DOHH2 (cell line): ENCODE data around the gene SERAC1.

ENCODE experiments used
- CTCF ChIP-seq: fragments of 200-600 bp; sonication (generic); IDR thresholded peaks from one replicate; pipeline ENCODE4 v1.5.1; 2014; ENCODE audit warnings: antibody characterized with exemption, mild to moderate bottlenecking, low read depth, low read length; ENCODE audit not compliant: poor library complexity, severe bottlenecking
- EZH2phosphoT487 ChIP-seq: fragments of 200-600 bp; sonication (generic); IDR thresholded peaks from 2 replicates; pipeline ENCODE4 v1.6.1; 2017; ENCODE audit warnings: borderline replicate concordance, mild to moderate bottlenecking, antibody characterized with exemption, low read length, moderate library complexity, mixed read lengths

GRCh38 chr6:158061361-158061708 lies 106.7 kb downstream of the SERAC1 start:
- TF ChIP-seq EZH2phosphoT487 (no peak), CTCF (no peak)
